Upper lobe of left lung (tissue), 4 donors: ENCODE data around the gene ADGRL1.
"Not testable (repeated sequence)": the region's sequence is repeated elsewhere in the genome, so short reads cannot be mapped to it uniquely, and the experiment has no call there.

Experiments used
- CTCF ChIP-seq, 6 experiments: fragments of 450-650 bp in 4 of 6; fragments of 200-600 bp in 2 of 6; sonication (generic) in 2 of 6; IDR thresholded peaks; one replicate each; pipeline ENCODE4 v1.5.1; 2016 to 2019; ENCODE audit warnings: antibody characterized with exemption in 6 of 6
- POLR2A ChIP-seq, 4 donors: fragments of 450-650 bp; IDR thresholded peaks; one replicate each; pipeline ENCODE4 v1.5.1; 2016 to 2017; ENCODE audit warnings: antibody characterized with exemption in 4 of 4, mild to moderate bottlenecking in 2 of 4

DNA sequence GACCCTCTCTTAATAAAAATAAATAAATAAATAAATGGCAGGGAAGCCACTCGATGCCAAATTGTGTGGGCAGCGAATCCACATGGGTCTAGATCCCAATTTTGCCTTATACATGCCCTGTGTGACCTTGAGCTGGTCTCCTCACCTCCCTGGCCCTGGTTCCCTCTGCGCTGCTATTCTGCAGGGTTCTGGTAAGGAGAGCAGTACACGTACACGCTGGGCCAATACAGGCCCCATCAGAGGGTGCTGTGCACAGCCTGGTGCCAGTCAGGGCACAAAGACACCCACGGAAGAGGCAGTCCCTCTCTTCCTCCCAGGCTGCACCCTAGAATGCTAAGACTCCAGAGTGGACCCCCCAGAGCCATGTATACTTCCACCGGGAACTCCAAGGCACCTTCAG, 17.9 kb downstream of the ADGRL1 start:
- not testable (repeated sequence) for TF ChIP-seq CTCF, POLR2A (IDR thresholded peaks at IDR 0.05)
